22Rv1 (cell line): ENCODE results near the gene PRPF18.

Experiments used
- H3K27ac ChIP-seq: fragments of 450-650 bp; 2 replicates; pipeline ENCODE4 v1.5.1; 2017
- CTCF ChIP-seq: fragments of 450-650 bp; IDR thresholded peaks from 2 replicates; pipeline ENCODE4 v1.5.1; 2017; ENCODE audit warnings: mild to moderate bottlenecking
- ZFX ChIP-seq: fragments of 450-650 bp; IDR thresholded peaks from 2 replicates; pipeline ENCODE4 v1.6.1; 2017; ENCODE audit warnings: antibody characterized with exemption, borderline replicate concordance

Gene PRPF18

GRCh38 chr10:13632440-13632839 is 45.7 kb downstream of the PRPF18 start:
- no peak for TF ChIP-seq ZFX
- TF ChIP-seq CTCF = no peak
- no peak overlapping the region for H3K27ac ChIP-seq

GRCh38 chr10:13632884-13633440 is 46.2 kb downstream of the PRPF18 start:
- no peak overlapping the region for H3K27ac ChIP-seq
- no peak for TF ChIP-seq CTCF
- TF ChIP-seq ZFX = no peak

- H3K27ac ChIP-seq = no peak overlapping the region
Observed at GRCh38 chr10:13633689-13634088, 46.9 kb downstream of the PRPF18 start.

GRCh38 chr10:13634207-13634606 is 47.4 kb downstream of the PRPF18 start:
- H3K27ac ChIP-seq = no peak overlapping the region
- TF ChIP-seq ZFX = no peak
- TF ChIP-seq CTCF = no peak

More at GRCh38 chr10:13633689-13634088, 46.9 kb downstream of the PRPF18 start:
- TF ChIP-seq ZFX (no peak), CTCF (no peak)

- no peak overlapping the region for H3K27ac ChIP-seq
- TF ChIP-seq CTCF (no peak), ZFX (no peak)
Observed at GRCh38 chr10:13636776-13637175, 50.0 kb downstream of the PRPF18 start.

- TF ChIP-seq CTCF (no peak), ZFX (no peak)
- no peak overlapping the region for H3K27ac ChIP-seq
Observed at GRCh38 chr10:13637303-13637856, 50.6 kb downstream of the PRPF18 start.

- TF ChIP-seq ZFX (no peak), CTCF (no peak)
- H3K27ac ChIP-seq = no peak overlapping the region
Observed at GRCh38 chr10:13637894-13638293, 51.1 kb downstream of the PRPF18 start.
